ENCODE measurements around the gene ABCA8. TPM values are rescaled to one million over a fixed set of nuclear protein-coding genes. Genes with fewer than 3 reads are reported as not detected.

Gene ABCA8
- total RNA-seq, 1 donor from 2014 or later = 4.7 TPM

GRCh38 chr17:68943123-68943811 is 11.9 kb downstream of the ABCA8 start:
- DNase-seq (ENCODE audit: extremely low spot score, unreplicated experiment) = no peak
- Mint-ChIP-seq H3K27me3 (no peaks in the 10 kb centered on the region), H3K4me3 (no peak overlapping the region), H3K4me1 (ENCODE audit: unreplicated experiment) (no peaks in the 10 kb centered on the region), H3K27ac (no peak overlapping the region), H3K9me3 (no peaks in the 10 kb centered on the region), H3K36me3 (no peaks in the 10 kb centered on the region)
- TF ChIP-seq CTCF (conservative IDR thresholded peaks at IDR 0.05) = no peak

GRCh38 chr17:68942389-68942788 is 12.8 kb downstream of the ABCA8 start:
- H3K36me3 Mint-ChIP-seq = no peaks in the 10 kb centered on the region
- no peaks in the 10 kb centered on the region for H3K9me3 Mint-ChIP-seq
- no peak for TF ChIP-seq CTCF (conservative IDR thresholded peaks at IDR 0.05)
- no peak overlapping the region for H3K27ac Mint-ChIP-seq
- no peaks in the 10 kb centered on the region for H3K27me3 Mint-ChIP-seq
- no peak for DNase-seq (ENCODE audit: extremely low spot score, unreplicated experiment)
- no peak overlapping the region for H3K4me3 Mint-ChIP-seq
- H3K4me1 Mint-ChIP-seq (ENCODE audit: unreplicated experiment) = no peaks in the 10 kb centered on the region

- no peaks in the 10 kb centered on the region for H3K36me3 Mint-ChIP-seq
- no peak overlapping the region for H3K4me3 Mint-ChIP-seq
- H3K27me3 Mint-ChIP-seq = no peaks in the 10 kb centered on the region
- TF ChIP-seq CTCF (conservative IDR thresholded peaks at IDR 0.05) = no peak
- H3K4me1 Mint-ChIP-seq (ENCODE audit: unreplicated experiment) = no peaks in the 10 kb centered on the region
- no peak for DNase-seq (ENCODE audit: extremely low spot score, unreplicated experiment)
- no peak overlapping the region for H3K27ac Mint-ChIP-seq
- no peaks in the 10 kb centered on the region for H3K9me3 Mint-ChIP-seq
Observed at GRCh38 chr17:68941761-68942160, 13.4 kb downstream of the ABCA8 start.

GRCh38 chr17:68939195-68939594 is 16.0 kb downstream of the ABCA8 start:
- Mint-ChIP-seq H3K27me3 (peaks cover 3% of the 10 kb centered on the region), H3K36me3 (no peaks in the 10 kb centered on the region), H3K4me3 (no peak overlapping the region), H3K4me1 (ENCODE audit: unreplicated experiment) (no peaks in the 10 kb centered on the region), H3K27ac (no peak overlapping the region), H3K9me3 (no peaks in the 10 kb centered on the region)
- TF ChIP-seq CTCF (conservative IDR thresholded peaks at IDR 0.05) = no peak
- no peak for DNase-seq (ENCODE audit: extremely low spot score, unreplicated experiment)

- DNase-seq (ENCODE audit: extremely low spot score, unreplicated experiment) = no peak
- no peaks in the 10 kb centered on the region for H3K4me1 Mint-ChIP-seq (ENCODE audit: unreplicated experiment)
- TF ChIP-seq CTCF (conservative IDR thresholded peaks at IDR 0.05) = no peak
- no peaks in the 10 kb centered on the region for H3K36me3 Mint-ChIP-seq
- H3K27ac Mint-ChIP-seq = no peak overlapping the region
- H3K9me3 Mint-ChIP-seq = no peaks in the 10 kb centered on the region
- peaks cover 3% of the 10 kb centered on the region for H3K27me3 Mint-ChIP-seq
- H3K4me3 Mint-ChIP-seq = no peak overlapping the region
Observed at GRCh38 chr17:68937890-68938514, 17.2 kb downstream of the ABCA8 start.

Measured in type B pancreatic cell (in vitro differentiated cells).